NCI-H774 (cell line): ENCODE measurements around the gene TBC1D9.
"Not testable (repeated sequence)": the region's sequence is repeated elsewhere in the genome, so short reads cannot be mapped to it uniquely, and the experiment has no call there.

Experiments
- DNase-seq: peaks from one replicate; lab custom pipeline; 2025; lab: John Stamatoyannopoulos, UW

TBC1D9 gene

GRCh38 chr4:140753329-140753728, 2.9 kb downstream of the TBC1D9 start:
- no peak for DNase-seq

- no peak for DNase-seq
These were observed 3.7 kb downstream of the TBC1D9 start for GRCh38 chr4:140752291-140753068.

DNA sequence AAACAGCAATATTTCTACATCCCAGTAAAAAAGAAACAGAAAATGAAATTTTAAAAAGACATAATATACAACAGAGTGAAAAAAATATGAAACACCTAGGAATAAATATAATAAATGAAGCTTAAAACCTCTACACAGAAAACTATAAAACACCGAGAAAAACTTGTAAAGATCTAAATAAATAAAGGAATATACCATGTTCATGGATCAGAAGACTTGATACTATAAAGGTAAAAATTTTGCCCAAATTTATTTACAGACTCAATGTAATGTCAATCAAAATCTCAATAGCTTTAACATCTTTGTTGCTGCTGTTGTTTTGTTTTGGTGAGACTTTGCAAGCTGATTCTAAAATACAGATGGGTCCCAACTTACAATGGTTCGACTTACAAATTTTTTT, 5.7 kb downstream of the TBC1D9 start:
- DNase-seq = no peak

DNA sequence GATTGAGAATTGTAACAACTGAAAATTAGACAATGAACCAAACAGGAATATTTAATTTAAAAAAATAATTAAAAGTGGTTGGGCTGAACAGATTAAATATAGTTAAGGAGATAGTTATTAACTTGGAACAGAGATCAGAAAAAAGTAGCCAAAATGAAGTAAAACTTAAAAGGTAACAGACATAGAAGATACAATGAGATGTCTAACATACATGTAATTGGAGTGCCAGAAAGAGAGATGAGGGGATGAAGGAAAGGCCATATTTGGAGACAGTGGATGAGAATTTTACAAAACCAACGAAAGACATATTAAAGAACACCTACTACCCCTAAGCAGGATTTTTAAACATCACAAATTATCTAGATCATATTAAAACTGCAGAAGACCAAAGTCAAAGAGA, 8.0 kb downstream of the TBC1D9 start:
- no peak for DNase-seq

- not testable (repeated sequence) for DNase-seq
These were observed 9.6 kb downstream of the TBC1D9 start for GRCh38 chr4:140746546-140746945.

- DNase-seq = no peak
These were observed 11.8 kb downstream of the TBC1D9 start for GRCh38 chr4:140744421-140744820.

GRCh38 chr4:140743194-140743931, 12.8 kb downstream of the TBC1D9 start:
- DNase-seq = no peak

- no peak for DNase-seq
These were observed 13.4 kb downstream of the TBC1D9 start for GRCh38 chr4:140742838-140743193.

GRCh38 chr4:140740906-140741670, 15.1 kb downstream of the TBC1D9 start:
- no peak for DNase-seq

- no peak for DNase-seq
These were observed 15.8 kb downstream of the TBC1D9 start for GRCh38 chr4:140740422-140740821.

- DNase-seq = no peak
These were observed 16.2 kb downstream of the TBC1D9 start for GRCh38 chr4:140739971-140740370.

DNA sequence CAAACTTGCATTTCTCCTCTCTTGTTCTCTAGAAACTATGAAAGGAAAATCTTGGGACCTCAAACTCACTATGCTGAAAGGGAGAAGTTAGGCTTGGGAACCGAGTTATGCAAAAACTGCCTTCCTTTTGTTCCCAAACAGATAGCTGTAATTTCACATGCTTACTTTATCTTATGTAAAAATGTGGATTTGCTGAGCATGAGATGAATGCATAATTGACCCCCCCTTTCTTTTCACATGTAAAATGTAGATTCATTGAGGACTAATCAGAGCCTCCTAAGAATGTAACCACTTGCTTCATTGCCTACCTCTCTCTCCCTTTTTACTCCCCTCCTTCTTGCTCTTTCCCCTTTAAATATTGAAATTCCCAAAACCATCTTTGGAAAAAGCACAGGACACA, 18.0 kb downstream of the TBC1D9 start:
- DNase-seq = no peak

- no peak for DNase-seq
These were observed 19.4 kb downstream of the TBC1D9 start for GRCh38 chr4:140736669-140737343.

- no peak for DNase-seq
These were observed 20.3 kb downstream of the TBC1D9 start for GRCh38 chr4:140735779-140736391.

DNA sequence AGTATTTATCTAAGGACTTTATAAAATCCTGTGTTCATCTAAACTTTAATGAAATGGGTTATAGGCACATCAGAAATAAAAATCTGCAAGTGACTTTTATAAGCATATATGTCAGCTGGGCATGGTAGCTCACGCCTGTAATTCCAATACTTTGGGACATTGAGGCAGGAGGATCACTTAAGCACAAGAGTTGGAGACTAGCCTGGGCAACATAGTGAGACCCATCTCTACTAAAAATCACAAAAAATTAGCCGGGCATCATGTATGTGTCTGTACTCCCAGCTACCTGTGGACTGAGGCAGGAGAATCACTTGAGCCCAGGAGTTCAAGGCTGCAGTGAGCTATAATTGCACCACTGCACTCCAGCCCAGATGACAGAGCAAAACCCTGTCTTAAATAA, 20.9 kb downstream of the TBC1D9 start:
- no peak for DNase-seq

GRCh38 chr4:140732780-140733179, 23.4 kb downstream of the TBC1D9 start:
- no peak for DNase-seq

DNA sequence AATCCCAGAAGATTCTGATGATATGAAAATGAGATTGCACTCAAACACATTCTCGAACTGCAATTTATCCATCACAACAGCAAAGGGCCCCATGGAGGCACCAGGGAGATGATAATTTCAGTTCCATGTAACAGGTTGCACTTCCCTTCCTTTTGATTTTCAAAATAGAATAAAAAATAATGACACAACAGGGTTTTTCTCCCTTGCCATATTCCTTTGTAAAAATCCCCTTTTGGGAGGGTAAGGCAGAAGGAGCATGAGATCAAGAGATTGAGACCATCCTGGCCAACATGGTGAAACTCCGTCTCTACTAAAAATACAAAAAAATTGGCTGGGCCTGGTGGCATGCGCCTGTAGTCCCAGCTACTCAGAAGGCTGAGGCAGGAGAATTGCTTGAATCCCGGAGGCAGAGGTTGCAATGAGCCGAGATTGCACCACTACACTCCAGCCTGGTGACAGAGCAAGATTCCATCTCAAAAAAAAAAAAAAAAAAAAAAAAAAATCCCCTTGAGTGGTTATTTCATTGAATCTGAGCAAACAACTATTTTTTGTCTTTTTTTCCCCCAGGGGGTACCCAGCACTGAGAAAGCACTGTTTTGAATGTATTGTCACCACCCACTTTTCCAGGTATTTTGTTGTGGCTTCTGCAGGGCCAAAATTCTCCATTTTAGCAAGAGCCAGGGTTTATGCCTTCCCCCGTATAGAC, 26.7 kb downstream of the TBC1D9 start:
- no peak for DNase-seq

DNA sequence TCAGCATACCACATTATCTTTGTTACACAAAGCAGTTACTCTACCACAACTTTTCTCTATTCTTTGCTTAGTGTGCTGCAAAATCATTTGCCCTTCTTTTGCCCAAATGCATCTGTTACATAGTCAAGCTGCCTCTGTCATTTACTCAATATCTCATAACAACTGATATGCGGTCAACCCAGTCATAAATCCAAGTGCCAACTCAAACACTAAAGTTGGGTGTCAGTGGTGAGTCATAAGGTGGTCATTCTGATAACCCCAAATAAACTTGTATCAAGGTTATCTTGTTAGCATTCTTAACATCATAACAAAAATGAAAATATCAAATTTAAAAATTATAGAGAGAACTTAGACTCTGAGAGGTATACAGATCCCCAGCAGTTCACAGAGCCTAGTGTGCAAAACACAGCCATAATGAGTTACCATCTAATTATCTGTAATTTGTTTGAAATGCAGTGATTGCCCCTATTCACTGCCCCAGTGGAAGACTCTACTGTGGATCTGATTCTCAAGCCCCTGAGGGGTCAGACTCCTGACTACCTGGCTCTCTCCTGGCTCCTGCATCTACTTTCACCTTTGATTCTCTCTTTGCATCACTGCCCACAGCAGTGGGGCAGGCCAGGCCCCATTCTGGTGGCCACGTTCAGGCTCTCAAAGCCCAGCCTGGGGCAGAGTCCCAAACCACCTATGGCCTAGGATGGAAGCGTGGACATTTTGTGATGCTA, 29.2 kb downstream of the TBC1D9 start:
- no peak for DNase-seq

GRCh38 chr4:140725556-140725955, 30.6 kb downstream of the TBC1D9 start:
- DNase-seq = no peak

GRCh38 chr4:140724760-140725159, 31.4 kb downstream of the TBC1D9 start:
- DNase-seq = no peak
